NCI-H345 treated with DMSO at 0.1 percent for 48 hours (cell line): ENCODE results near the gene PRAMEF12.
"Not testable (repeated sequence)": the region's sequence is repeated elsewhere in the genome, so short reads cannot be mapped to it uniquely, and the experiment has no call there.

Source experiments
- DNase-seq: peaks from one replicate; lab custom pipeline; 2025; ENCODE audit not compliant: unreplicated experiment; lab: John Stamatoyannopoulos, UW

The PRAMEF12 gene

DNA sequence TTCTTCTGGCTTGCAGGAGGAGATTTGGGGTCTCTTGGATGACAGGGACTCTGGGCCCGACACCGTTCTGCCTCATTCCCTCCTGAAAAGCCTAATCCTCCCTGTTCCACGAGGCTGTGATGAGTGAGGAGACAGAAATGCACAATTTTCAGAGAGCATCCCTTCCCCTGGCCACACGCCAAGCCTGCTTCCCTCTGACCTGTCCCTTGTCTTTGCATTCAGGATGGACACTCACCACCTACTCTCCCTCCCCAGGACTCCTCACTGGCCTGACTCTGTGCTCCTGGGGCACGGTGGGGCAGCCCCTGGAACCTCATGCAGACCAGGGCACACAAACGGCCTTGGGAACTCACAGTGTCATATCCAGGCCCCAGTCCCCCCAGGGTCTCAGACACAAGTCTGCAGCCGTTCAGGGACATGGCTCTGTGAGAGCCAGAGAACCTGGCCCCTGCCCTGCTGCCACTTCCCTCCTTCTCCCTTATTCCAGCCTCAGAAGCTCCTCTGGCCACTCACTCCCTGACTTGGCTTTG is 3.5 kb upstream of the PRAMEF12 start:
- no peak for DNase-seq

DNA sequence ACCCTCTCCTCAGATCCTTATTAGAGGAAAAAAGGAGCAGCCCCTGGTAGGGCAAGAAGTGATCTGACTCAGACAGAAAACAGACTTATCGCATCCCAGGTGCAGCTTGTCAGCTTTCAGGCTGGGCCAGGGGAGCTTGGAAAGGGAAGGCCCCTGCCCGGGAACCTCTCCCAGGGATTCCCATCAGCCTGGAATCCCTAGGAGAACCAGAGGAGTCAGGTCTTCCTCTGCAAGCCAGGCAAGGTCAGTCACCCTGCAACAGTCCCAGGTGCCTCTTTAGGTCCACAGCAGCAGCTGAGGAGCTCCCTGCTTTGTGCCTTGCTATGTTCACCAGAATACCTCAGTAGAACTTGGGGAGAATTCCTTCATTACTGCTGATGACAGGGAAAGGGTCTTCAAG is 2.9 kb upstream of the PRAMEF12 start:
- no peak for DNase-seq

DNA sequence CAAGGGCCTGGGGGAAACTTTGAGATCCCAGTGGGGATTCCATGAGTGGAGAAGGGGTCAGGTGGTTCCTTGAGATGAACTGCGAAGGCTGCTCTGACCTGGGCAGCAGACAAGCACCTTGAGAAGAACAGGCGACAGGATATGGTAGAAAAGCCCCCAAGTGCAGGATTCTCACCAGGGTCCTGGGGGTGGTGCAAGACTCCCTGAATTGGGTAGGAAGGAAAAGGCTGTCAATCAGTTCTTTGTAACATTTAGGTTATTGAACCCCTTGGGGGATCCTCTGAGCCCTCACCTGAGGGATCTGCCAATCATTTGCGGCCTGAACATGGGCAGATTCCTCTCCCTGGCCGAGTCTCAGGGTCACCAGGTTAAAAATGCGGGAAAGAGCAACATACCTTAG is 2.4 kb upstream of the PRAMEF12 start:
- no peak for DNase-seq

DNA sequence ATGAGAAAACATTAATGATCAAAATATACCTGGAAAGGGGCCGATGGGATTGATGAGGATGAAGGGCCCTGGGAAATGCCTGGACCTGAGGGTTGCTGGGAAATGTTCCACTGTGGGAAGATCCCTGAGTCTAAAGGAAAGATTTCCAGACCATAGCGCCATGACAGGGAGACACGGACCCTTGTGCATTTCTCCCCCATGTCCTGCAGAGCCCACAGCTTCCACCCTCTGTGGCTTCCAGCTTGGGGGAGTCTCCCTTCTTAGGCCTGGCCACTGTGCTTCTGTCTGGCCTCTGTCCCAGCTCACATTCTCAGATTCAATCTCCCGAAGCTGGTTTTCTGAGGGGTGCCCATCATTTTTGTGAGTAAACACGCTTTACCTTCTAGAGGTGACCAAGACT is 1.0 kb upstream of the PRAMEF12 start:
- no peak for DNase-seq

DNA sequence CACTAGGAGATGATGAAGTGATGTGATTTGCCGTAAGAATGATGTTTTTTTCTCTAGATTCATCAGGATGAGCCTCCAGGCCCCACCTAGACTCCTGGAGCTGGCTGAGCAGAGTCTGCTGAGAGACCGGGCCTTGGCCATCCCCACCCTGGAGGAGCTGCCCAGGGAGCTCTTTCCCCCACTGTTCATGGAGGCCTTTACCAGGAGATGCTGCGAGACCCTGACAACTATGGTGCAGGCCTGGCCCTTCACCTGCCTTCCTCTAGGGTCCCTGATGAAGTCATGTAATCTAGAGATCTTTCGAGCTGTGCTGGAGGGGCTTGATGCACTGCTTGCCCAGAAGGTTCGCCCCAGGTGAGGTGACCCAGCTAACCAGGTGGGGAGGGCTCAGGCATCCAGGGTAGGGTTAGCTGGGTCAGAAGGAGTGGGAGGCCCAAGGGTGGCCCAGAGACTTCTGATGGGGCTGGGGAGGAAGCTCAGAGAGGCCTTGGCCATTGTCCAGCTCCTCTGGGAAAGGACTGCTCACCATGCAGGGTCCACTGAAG is 1.3 kb downstream of the PRAMEF12 start:
- DNase-seq, result no peak

DNA sequence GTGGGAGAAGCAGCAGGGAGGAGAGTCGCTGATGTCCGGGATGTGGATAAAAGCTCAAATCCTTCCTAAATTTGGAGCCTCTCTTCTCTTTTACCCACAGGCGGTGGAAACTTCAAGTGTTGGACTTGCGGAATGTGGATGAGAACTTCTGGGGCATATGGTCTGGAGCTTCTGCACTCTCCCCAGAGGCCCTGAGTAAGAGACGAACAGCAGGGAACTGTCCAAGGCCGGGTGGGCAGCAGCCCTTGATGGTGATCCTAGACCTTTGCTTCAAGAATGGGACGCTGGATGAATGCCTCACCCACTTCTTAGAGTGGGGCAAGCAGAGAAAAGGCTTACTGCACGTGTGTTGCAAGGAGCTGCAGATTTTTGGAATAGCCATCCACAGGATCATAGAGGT is 1.9 kb downstream of the PRAMEF12 start:
- no peak for DNase-seq

DNA sequence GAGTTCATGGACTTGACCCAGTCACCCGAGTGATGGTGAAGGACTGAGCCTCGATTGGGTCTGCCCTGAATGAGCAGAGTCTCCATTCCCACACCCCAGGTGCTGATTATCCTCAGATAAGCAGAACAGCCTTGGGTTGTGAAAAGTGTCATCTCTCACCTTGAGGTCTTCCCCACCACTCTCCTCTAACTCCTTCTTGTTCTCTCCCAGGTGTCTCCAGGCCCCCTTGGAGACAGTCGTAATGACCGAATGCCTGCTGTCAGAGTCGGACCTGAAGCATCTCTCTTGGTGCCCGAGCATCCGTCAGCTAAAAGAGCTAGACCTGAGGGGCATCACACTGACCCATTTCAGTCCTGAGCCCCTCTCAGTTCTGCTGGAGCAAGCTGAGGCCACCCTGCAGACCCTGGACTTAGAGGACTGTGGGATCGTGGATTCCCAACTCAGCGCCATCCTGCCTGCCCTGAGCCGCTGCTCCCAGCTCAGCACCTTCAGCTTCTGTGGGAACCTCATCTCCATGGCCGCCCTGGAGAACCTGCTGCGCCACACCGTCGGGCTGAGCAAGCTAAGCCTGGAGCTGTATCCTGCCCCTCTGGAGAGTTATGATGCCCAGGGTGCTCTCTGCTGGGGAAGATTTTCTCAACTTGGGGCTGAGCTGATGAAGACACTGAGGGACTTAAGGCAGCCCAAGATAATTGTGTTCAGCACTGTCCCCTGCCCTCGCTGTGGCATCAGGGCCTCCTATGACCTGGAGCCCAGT is 3.4 kb downstream of the PRAMEF12 start:
- DNase-seq, result no peak

DNA sequence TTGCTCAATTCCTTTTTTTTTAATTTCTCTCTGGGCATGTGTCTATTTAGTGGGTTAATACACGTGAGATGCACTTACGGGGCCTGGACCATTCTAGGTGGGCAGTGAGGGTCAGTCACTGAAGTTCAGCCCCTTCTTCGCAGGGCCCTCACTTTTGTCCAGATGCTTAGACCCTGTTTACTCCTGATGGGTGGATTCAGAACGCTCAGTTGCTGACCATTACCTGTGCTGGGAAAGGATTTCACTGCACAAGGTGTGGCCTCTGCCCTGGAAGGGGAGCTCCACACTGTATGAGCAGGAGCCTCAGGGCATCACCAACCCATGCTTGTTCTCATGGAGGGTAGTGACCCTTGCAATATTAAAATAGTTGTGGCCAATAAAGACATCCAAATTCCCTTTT is 4.5 kb downstream of the PRAMEF12 start:
- DNase-seq, result no peak

DNA sequence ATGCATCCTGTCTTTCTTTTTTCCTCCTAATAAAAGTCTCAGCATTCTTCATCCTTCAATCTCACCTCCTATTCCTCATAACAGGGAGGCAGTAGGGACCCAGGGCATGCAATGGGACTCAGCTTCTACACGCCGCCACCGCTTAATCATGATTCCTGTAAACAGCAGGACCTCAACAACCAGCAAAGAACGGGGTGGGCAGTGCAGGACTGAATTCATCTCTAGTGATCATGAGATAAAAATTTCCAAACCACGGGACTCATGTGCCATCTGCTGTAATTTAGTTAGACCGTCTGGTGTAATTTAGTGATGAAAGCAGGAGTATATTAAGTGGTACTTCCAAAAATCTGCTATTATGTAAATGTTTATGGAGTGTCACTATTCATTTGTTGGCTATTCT is 5.4 kb downstream of the PRAMEF12 start:
- no peak for DNase-seq

DNA sequence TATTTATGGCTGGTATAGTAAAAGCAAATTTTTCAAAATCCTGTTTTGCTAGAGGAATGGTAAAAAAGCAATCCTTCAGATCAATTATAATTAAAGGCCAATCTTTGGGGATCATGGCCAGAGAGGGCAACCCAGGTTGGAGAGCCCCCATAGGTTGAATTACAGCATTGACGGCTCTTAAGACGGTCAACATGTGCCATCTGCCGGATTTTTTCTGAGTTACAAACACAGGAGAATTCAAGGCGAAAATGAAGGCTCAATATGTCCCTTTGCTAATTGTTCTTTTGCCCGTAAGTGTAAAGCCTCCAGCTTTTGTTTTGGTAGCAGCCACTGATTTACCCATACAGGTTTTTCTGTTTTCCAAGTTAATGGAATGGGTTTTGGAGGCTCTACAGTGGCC is 8.0 kb downstream of the PRAMEF12 start:
- DNase-seq, result not testable (repeated sequence)

DNA sequence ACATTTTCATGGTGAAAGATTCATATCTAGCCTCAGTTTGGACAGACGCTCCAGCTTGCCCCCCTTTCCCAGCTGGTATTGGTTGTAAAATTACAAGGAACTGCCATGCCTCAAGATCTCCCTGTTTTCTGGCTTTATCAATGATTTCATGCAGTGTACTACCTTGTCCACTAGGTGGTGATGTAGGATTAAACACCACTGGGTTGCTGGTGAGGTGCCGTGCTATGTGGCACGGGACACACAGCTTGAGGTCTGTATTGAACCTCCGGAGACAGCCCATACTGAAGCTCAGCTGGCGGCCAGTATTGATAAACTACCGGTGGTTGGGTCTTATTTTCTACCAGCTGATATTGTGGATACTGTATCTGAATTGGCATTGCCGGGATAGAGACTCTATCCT is 10.2 kb downstream of the PRAMEF12 start:
- not testable (repeated sequence) for DNase-seq

DNA sequence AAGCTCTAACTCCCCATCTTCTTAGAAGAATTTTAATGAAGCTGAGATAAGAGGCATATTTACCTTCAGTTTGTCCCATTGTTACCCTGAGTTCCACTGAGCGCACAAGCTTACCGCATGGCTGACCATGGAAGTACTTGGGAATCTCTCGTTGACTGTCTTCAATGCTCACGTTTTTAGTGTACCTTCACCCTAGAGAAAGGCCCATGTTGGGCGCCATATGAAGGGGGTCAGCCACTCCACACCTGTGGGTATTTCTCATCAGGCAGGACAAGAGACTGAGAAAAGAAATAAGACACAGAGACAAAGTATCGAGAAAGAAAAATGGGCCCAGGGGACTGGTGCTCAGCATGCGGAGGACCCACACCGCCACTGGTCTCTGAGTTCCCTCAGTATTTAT is 11.2 kb downstream of the PRAMEF12 start:
- not testable (repeated sequence) for DNase-seq

DNA sequence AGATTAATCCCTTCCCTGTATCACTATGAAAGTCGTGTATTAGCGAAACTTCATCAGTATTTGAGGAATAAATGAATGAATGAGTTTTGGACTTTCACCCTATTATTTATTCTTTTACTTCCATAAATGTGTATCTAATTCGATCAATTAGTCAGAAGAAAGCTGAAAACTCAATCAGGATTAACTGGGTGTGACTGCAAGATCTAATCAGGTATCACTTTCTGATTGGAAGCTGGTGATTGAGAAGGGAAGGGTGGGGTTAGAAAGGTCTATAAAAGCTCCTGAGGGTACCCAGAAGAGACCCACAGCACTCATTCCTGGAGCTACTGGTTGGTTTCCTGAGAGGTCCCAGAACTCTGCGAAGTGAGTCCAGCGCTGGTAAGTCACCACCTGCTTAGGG is 17.6 kb downstream of the PRAMEF12 start, which contains the start of gene PRAMEF1:
Gene PRAMEF1, plus strand, starts transcription at position 301 of the 400 bp plus-strand sequence. CDS start 1,831 bp downstream, outside the sequence.
- DNase-seq, result not testable (repeated sequence)

DNA sequence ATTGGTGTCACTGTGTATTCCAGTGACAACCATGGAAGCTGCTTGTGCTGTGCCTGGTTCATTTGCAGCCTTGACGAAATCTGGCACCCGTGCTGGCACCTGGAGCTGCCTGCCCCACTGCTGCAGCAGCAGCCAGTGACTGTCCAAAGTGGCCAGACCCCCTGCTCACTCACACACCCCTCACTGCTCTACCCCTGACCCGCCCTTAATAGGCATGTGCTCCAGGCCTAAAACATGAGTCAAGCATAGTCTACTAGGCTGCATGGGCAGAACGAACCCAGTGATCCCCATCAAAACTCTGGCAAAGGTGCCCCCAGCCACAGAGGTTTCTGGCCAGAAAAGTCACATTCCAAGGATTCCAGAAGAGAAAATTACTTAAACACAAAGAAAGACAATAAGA is 25.4 kb downstream of the PRAMEF12 start:
- no peak for DNase-seq

DNA sequence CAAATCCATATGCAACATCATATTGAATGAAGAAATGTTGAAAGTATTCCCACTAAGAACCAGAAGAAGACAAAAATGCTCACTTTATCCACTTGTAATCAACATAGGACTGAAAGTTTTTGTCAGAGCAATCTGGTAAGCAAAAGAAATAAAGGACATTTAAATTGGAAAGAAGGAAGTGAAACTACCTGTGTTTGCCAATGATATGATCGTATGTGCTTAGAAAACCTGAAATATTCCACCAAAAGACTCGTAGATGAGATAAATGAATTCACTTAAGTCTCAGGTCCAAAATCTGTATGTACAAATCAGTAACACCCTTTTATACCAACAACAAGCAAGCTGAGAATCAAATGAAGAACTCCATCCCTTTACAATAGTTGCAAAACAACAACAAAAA is 26.2 kb downstream of the PRAMEF12 start:
- DNase-seq, result no peak

DNA sequence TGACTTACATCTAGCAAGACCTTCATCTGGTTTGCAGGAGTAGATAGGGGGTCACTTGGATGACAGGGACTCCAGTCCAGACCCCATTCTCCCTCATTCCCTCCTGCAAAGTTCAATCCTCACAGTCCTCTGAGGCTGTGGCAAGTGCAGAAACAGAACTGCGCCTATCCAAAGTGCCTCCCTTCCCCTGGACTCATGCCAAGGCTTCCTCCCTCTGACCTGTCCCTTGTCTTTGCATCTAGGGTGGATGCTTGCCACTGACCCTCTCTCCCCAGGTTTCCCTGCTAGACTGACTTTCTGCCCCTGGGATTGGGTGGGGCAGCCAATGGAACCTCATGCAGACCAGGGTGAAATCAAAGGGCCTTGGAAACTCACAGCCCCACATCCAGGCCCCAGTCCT is 36.4 kb downstream of the PRAMEF12 start:
- DNase-seq, result no peak

DNA sequence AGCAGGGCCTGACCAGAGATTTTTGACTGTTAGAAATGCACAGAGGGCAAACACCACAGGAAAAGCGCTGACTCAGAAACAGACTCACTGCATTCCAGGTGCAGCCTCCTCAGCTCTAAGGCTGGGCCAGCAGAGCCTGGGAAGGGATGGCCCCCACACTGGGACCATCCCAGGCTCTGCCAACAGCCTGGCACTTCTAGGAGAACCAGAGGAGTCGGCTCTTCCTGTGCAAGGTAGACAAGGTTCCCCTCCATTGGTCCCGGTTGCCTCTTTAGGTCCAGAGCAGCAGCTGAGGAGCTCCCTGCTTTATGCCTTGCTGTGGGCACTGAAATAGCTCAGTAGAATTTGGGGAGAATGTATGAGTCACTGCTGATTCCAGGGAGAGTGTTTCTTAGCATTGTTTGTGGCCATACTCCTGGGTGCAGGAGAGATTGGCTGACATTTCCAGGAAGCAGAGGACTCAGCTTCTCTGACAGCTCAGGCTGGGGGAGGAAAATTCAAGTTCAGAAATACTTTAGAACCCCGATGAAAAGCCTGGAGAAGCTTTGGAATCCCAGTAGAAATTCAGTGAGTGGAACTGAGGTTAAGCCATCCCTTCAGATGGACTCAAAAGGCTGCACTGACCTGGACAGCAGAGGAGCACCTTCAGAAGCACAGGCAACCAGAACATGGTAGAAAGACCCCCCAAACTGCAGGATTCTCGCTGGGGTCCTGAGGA is 37.3 kb downstream of the PRAMEF12 start:
- no peak for DNase-seq

DNA sequence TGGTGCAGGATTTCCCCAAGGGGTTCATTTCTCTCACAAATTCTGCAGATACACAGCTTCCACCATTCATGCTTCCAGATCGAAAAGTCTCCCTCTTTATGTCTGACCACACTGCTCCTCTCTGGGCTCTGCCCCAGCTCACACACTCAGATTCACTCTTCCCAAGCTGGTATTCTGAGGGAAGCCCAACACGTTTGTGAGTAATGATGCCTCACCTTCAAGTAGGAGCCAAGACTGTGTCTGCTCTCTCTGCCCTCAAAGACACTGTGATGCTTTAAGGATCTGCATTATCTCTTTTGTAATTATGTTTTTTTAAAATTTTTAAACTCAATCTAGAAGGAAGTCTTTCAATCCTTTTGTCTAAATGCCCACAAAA is 37.9 kb downstream of the PRAMEF12 start:
- no peak for DNase-seq

DNA sequence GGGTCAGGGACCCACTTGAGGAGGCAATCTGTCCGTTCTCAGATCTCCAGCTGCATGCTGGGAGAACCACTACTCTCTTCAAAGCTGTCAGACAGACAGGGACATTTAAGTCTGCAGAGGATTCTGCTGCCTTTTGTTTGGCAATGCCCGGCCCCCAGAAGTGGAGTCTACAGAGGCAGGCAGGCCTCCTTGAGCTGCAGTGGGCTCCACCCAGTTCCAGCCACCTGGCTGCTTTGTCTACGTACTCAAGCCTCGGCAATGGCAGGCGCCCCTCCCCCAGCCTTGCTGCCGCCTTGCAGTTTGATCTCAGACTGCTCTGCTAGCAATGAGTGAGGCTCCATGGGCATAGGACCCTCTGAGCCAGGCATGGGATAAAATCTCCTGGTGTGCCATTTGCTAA is 45.5 kb downstream of the PRAMEF12 start:
- DNase-seq, result not testable (repeated sequence)
